ENCODE results near the gene MOXD1. TPM values are rescaled to one million over a fixed set of nuclear protein-coding genes. Genes with fewer than 3 reads are reported as not detected.

The MOXD1 gene
- total RNA-seq, 4 donors from 2014 or later = 27.6 to 260 (median 58.9) TPM

- DNase-seq = no peak
- Histone ChIP-seq H3K27ac (peak overlapping the region; percentile 29 to 47), H3K4me3 (no peak overlapping the region), H3K36me3 (no peaks in the 10 kb centered on the region), H3K9me3 (no peaks in the 10 kb centered on the region), H3K27me3 (no peaks in the 10 kb centered on the region), H3K4me1 (no peaks in the 10 kb centered on the region)
- intact Hi-C loops (cut with DNase I; ENCODE audit: low total_unique reads) = no loop called here
- TF ChIP-seq CTCF (IDR thresholded peaks at IDR 0.05) (no peak), POLR2A (IDR thresholded peaks at IDR 0.05) (no peak)
Observed at GRCh38 chr6:132365281-132365907, 35.9 kb downstream of the MOXD1 start.

- no peaks in the 10 kb centered on the region for H3K36me3 ChIP-seq
- DNase-seq = no peak
- TF ChIP-seq POLR2A (IDR thresholded peaks at IDR 0.05) (no peak), CTCF (IDR thresholded peaks at IDR 0.05) (no peak)
- no peaks in the 10 kb centered on the region for H3K27me3 ChIP-seq
- no peaks in the 10 kb centered on the region for H3K4me1 ChIP-seq
- intact Hi-C loops (cut with DNase I; ENCODE audit: low total_unique reads) = no loop called here
- H3K27ac ChIP-seq = peak overlapping the region; percentile 29 to 47
- no peaks in the 10 kb centered on the region for H3K9me3 ChIP-seq
- H3K4me3 ChIP-seq = no peak overlapping the region
Observed at GRCh38 chr6:132364306-132365074, 36.8 kb downstream of the MOXD1 start.

GRCh38 chr6:132362442-132363185 is 38.7 kb downstream of the MOXD1 start:
- DNase-seq = no peak
- Histone ChIP-seq H3K9me3 (no peaks in the 10 kb centered on the region), H3K4me1 (no peaks in the 10 kb centered on the region), H3K27ac (no peak overlapping the region), H3K27me3 (no peaks in the 10 kb centered on the region), H3K4me3 (no peak overlapping the region), H3K36me3 (no peaks in the 10 kb centered on the region)
- no peak for TF ChIP-seq POLR2A (IDR thresholded peaks at IDR 0.05)
- TF ChIP-seq CTCF (IDR thresholded peaks at IDR 0.05) = no peak
- intact Hi-C loops (cut with DNase I; ENCODE audit: low total_unique reads) = no loop called here

- TF ChIP-seq CTCF (IDR thresholded peaks at IDR 0.05) (no peak), POLR2A (IDR thresholded peaks at IDR 0.05) (no peak)
- no peaks in the 10 kb centered on the region for H3K27me3 ChIP-seq
- no peaks in the 10 kb centered on the region for H3K9me3 ChIP-seq
- no peak for DNase-seq
- no peak overlapping the region for H3K4me3 ChIP-seq
- intact Hi-C loops (cut with DNase I; ENCODE audit: low total_unique reads) = no loop called here
- H3K36me3 ChIP-seq = no peaks in the 10 kb centered on the region
- H3K4me1 ChIP-seq = no peaks in the 10 kb centered on the region
- H3K27ac ChIP-seq = no peak overlapping the region
Observed at GRCh38 chr6:132361101-132361500, 40.2 kb downstream of the MOXD1 start.

GRCh38 chr6:132359886-132360285 is 41.4 kb downstream of the MOXD1 start:
- TF ChIP-seq POLR2A (IDR thresholded peaks at IDR 0.05) = no peak
- TF ChIP-seq CTCF (IDR thresholded peaks at IDR 0.05) = no peak
- no peaks in the 10 kb centered on the region for H3K36me3 ChIP-seq
- no peak overlapping the region for H3K4me3 ChIP-seq
- H3K9me3 ChIP-seq = no peaks in the 10 kb centered on the region
- intact Hi-C loops (cut with DNase I; ENCODE audit: low total_unique reads) = no loop called here
- no peaks in the 10 kb centered on the region for H3K27me3 ChIP-seq
- no peak for DNase-seq
- H3K4me1 ChIP-seq = no peaks in the 10 kb centered on the region
- H3K27ac ChIP-seq = no peak overlapping the region
